Rectal smooth muscle tissue (tissue), 1 donor: ENCODE results near the gene SLC25A42.
"Not testable (repeated sequence)": the region's sequence is repeated elsewhere in the genome, so short reads cannot be mapped to it uniquely, and the experiment has no call there.

Source experiments
- H3K27ac ChIP-seq: one replicate; pipeline ENCODE4 v1.7.0; 2013; ENCODE audit warnings: low read depth, low read length, inconsistent platforms
- H3K27me3 ChIP-seq: one replicate; pipeline ENCODE4 v1.7.0; 2013; ENCODE audit warnings: low read length; ENCODE audit not compliant: control insufficient read depth, insufficient read depth
- H3K36me3 ChIP-seq: one replicate; pipeline ENCODE4 v1.7.0; 2013; ENCODE audit warnings: low read length; ENCODE audit not compliant: control insufficient read depth, insufficient read depth
- H3K4me1 ChIP-seq: one replicate; pipeline ENCODE4 v1.7.0; 2013; ENCODE audit warnings: low read length; ENCODE audit not compliant: control insufficient read depth, insufficient read depth
- H3K4me3 ChIP-seq: one replicate; pipeline ENCODE4 v1.7.0; 2013; ENCODE audit warnings: low read length
- H3K9ac ChIP-seq: one replicate; pipeline ENCODE4 v1.7.0; 2013; ENCODE audit warnings: low read length

The SLC25A42 gene

GRCh38 chr19:19139876-19140229 lies 76.1 kb downstream of the SLC25A42 start:
- Histone ChIP-seq H3K4me3 (no peak overlapping the region), H3K9ac (no peak overlapping the region), H3K27me3 (no peaks in the 10 kb centered on the region), H3K4me1 (peaks cover 4% of the 10 kb centered on the region), H3K27ac (no peak overlapping the region), H3K36me3 (no peaks in the 10 kb centered on the region)

DNA sequence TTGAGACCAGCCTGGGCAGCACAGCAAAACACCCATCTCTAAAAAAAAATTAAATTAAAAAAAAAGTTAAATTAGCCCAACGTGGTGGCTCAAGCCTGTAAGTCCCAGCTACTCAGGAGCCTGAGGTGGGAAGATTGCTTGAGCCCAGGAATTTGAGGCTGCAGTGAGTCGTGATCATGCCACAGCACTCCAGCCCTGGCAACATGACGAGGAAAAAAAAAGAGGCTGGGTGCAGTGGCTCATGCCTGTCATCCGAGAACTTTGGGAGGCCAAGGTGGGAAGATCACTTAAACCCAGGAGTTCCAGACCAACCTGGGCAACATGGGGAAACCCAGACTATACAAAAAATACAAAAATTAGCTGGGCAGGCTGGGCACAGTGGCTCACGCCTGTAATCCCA lies 76.7 kb downstream of the SLC25A42 start:
- Histone ChIP-seq H3K27me3 (no peaks in the 10 kb centered on the region), H3K4me3 (no peak overlapping the region), H3K4me1 (peaks cover 4% of the 10 kb centered on the region), H3K36me3 (no peaks in the 10 kb centered on the region), H3K27ac (no peak overlapping the region), H3K9ac (no peak overlapping the region)

- no peaks in the 10 kb centered on the region for H3K27me3 ChIP-seq
- no peak overlapping the region for H3K9ac ChIP-seq
- no peak overlapping the region for H3K27ac ChIP-seq
- H3K4me1 ChIP-seq: peaks cover 4% of the 10 kb centered on the region
- no peak overlapping the region for H3K4me3 ChIP-seq
- H3K36me3 ChIP-seq: no peaks in the 10 kb centered on the region
Measured at GRCh38 chr19:19142347-19142746, 78.6 kb downstream of the SLC25A42 start.

- H3K27me3 ChIP-seq: no peaks in the 10 kb centered on the region
- no peak overlapping the region for H3K9ac ChIP-seq
- no peaks in the 10 kb centered on the region for H3K4me1 ChIP-seq
- H3K27ac ChIP-seq: no peak overlapping the region
- H3K4me3 ChIP-seq: no peak overlapping the region
- peaks cover 2% of the 10 kb centered on the region for H3K36me3 ChIP-seq
Measured at GRCh38 chr19:19145281-19145680, 81.5 kb downstream of the SLC25A42 start.

GRCh38 chr19:19145684-19146608 lies 82.2 kb downstream of the SLC25A42 start:
- Histone ChIP-seq H3K4me3 (no peak overlapping the region), H3K9ac (no peak overlapping the region), H3K36me3 (peaks cover 2% of the 10 kb centered on the region), H3K27ac (no peak overlapping the region), H3K4me1 (no peaks in the 10 kb centered on the region), H3K27me3 (no peaks in the 10 kb centered on the region)

DNA sequence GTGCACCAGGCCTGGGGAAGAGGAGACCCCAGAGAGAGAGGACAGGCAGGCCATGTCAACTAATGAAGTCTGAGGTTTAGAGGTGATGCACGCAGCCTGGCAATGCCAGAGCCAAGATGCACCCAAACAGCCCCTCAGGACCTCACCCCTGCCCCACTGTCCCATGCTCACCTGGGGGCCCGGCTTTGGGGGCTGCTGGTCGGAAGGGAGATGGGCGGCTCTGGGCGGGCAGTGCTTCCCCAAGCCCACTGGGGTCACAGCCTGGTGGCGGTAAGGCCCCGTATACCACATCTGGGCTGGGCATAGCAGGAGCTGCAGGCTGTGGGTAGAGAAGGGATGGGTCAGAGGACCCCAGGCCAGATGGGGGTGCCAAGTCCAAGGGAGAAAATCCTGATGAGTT lies 83.1 kb downstream of the SLC25A42 start:
- Histone ChIP-seq H3K27me3 (no peaks in the 10 kb centered on the region), H3K4me1 (no peaks in the 10 kb centered on the region), H3K4me3 (no peak overlapping the region), H3K9ac (no peak overlapping the region), H3K27ac (no peak overlapping the region), H3K36me3 (peaks cover 2% of the 10 kb centered on the region)

DNA sequence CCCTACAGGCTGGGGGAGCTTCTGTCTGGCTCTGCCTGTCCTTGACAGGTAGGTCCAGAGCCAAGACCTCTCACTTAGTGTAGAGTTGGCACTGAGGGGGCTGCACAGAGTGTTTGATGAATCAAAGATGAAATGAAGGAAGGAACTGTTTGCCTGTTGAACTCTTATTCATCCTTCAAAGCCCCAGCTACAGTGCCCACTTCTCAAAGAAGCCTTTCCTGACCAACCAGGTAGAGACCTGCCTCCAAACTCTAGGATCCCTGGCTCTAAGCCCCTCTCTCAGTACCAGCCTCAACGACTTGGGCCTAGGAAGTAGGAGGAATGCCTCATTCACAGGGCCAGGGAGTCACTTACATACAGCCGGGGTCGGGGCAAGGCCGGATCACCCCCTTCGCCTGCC lies 83.5 kb downstream of the SLC25A42 start:
- Histone ChIP-seq H3K4me3 (no peak overlapping the region), H3K36me3 (peaks cover 2% of the 10 kb centered on the region), H3K9ac (no peak overlapping the region), H3K27me3 (no peaks in the 10 kb centered on the region), H3K4me1 (no peaks in the 10 kb centered on the region), H3K27ac (no peak overlapping the region)

GRCh38 chr19:19148504-19148903 lies 84.7 kb downstream of the SLC25A42 start:
- not testable (repeated sequence) for H3K4me3 ChIP-seq, H3K4me1 ChIP-seq

GRCh38 chr19:19149435-19149834 lies 85.6 kb downstream of the SLC25A42 start:
- no peaks in the 10 kb centered on the region for H3K4me1 ChIP-seq
- H3K36me3 ChIP-seq: peaks cover 2% of the 10 kb centered on the region
- H3K4me3 ChIP-seq: no peak overlapping the region
- no peak overlapping the region for H3K9ac ChIP-seq
- no peak overlapping the region for H3K27ac ChIP-seq
- H3K27me3 ChIP-seq: no peaks in the 10 kb centered on the region

More at GRCh38 chr19:19148504-19148903, 84.7 kb downstream of the SLC25A42 start:
- not testable (repeated sequence) for H3K27ac ChIP-seq, H3K36me3 ChIP-seq, H3K9ac ChIP-seq, H3K27me3 ChIP-seq

DNA sequence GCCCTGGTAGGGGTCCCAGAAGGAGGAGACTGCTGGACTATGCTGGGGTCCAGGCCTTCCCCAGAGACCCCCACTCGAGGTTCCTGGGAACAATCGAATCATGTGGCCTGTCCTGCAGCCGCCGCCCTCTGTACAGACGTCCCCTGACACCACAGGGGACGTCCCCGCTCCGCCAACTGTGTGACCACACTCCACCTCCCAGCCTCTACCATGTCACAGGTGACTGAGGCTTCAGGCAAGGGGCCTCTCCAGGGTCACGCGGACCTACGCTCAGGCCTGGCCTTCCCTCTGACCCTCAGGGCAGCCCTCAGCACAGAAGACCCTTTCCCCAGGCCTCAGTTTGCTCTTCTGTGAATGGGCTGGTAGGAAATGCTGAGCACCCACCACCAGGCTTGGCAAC lies 87.6 kb downstream of the SLC25A42 start:
- Histone ChIP-seq H3K36me3 (peaks cover 2% of the 10 kb centered on the region), H3K4me3 (no peak overlapping the region), H3K4me1 (no peaks in the 10 kb centered on the region), H3K9ac (no peak overlapping the region), H3K27me3 (no peaks in the 10 kb centered on the region), H3K27ac (no peak overlapping the region)

DNA sequence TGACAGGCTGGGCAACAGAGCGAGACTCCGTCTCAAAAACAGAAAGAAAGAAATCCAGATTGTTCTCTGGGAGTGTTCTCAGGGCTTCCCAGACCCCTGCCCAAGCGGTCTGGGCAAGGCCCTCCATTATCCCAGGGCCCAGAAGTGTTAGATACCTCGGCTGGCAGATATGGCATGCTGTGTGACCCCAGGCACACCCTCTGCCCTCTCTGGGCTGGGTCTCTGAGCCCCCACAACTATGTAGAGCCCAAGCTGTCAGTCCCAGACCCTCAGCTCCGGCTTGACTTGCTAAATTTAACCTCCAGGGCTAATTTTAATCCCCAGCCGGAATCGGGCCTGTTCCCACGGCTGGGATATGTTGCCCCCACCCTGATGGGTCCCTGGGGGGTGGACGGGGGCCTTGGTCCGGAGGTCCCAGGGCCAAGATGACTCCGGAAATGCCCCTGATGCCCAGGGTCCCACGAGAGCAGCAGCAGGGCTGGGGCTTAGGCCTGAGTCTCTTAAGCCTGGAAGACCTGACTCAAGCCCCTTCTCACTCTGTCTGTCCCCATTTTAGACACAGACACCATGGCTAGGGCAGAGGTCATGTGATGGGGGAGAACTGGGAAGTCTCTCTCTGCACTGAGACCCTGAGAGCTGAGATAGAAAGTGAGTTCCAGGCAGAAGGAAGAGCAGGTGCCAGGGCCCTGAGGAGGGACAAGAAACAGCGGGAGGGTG lies 89.0 kb downstream of the SLC25A42 start:
- H3K27me3 ChIP-seq: no peaks in the 10 kb centered on the region
- no peak overlapping the region for H3K9ac ChIP-seq
- H3K4me3 ChIP-seq: no peak overlapping the region
- H3K27ac ChIP-seq: no peak overlapping the region
- H3K36me3 ChIP-seq: peaks cover 2% of the 10 kb centered on the region
- no peaks in the 10 kb centered on the region for H3K4me1 ChIP-seq

GRCh38 chr19:19154768-19155494 lies 91.1 kb downstream of the SLC25A42 start:
- Histone ChIP-seq H3K27me3 (no peaks in the 10 kb centered on the region), H3K9ac (no peak overlapping the region), H3K27ac (no peak overlapping the region), H3K36me3 (no peaks in the 10 kb centered on the region), H3K4me1 (no peaks in the 10 kb centered on the region), H3K4me3 (no peak overlapping the region)
